HG02885 (cell line): Measurements from ENCODE around the gene CDCA3.
"Not testable (repeated sequence)": the region's sequence is repeated elsewhere in the genome, so short reads cannot be mapped to it uniquely, and the experiment has no call there.

Experiments used
- ATAC-seq: cut with Tn5 transposase; IDR thresholded peaks from one replicate; pipeline ENCODE4 v1.9.1; 2021; ENCODE audit warnings: mild to moderate bottlenecking; ENCODE audit not compliant: unreplicated experiment, poor library complexity

The CDCA3 gene

GRCh38 chr12:6851153-6851920 is at the start of gene CDCA3:
CDCA3 (minus strand) TSS chr12:6851286; CDS start chr12:6850952, 334 bp downstream.
- ATAC-seq: peak; percentile 59

GRCh38 chr12:6899837-6900519 is 48.9 kb upstream of the CDCA3 start:
- ATAC-seq: no peak

- no peak for ATAC-seq
Measured at GRCh38 chr12:6899427-6899826, 48.3 kb upstream of the CDCA3 start.

GRCh38 chr12:6896846-6897435 is 45.9 kb upstream of the CDCA3 start:
- no peak for ATAC-seq

GRCh38 chr12:6894321-6894720 is 43.2 kb upstream of the CDCA3 start:
- ATAC-seq: no peak

GRCh38 chr12:6892683-6893082 is 41.6 kb upstream of the CDCA3 start:
- ATAC-seq: not testable (repeated sequence)

GRCh38 chr12:6891646-6892001 is 40.5 kb upstream of the CDCA3 start:
- ATAC-seq: no peak

- ATAC-seq: peak; percentile 95
Measured at GRCh38 chr12:6890789-6891645, 39.9 kb upstream of the CDCA3 start.

- not testable (repeated sequence) for ATAC-seq
Measured at GRCh38 chr12:6889775-6890573, 38.9 kb upstream of the CDCA3 start.

GRCh38 chr12:6888794-6889193 is 37.7 kb upstream of the CDCA3 start:
- not testable (repeated sequence) for ATAC-seq

GRCh38 chr12:6888360-6888759 is 37.3 kb upstream of the CDCA3 start:
- ATAC-seq: no peak

GRCh38 chr12:6887460-6887859 is 36.4 kb upstream of the CDCA3 start:
- no peak for ATAC-seq

- not testable (repeated sequence) for ATAC-seq
Measured at GRCh38 chr12:6886206-6886999, 35.3 kb upstream of the CDCA3 start.

- ATAC-seq: no peak
Measured at GRCh38 chr12:6884539-6884938, 33.5 kb upstream of the CDCA3 start.

GRCh38 chr12:6883683-6884082 is 32.6 kb upstream of the CDCA3 start:
- ATAC-seq: no peak

GRCh38 chr12:6883252-6883651 is 32.2 kb upstream of the CDCA3 start:
- ATAC-seq: no peak

- not testable (repeated sequence) for ATAC-seq
Measured at GRCh38 chr12:6879824-6880223, 28.7 kb upstream of the CDCA3 start.

- not testable (repeated sequence) for ATAC-seq
Measured at GRCh38 chr12:6874015-6874368, 22.9 kb upstream of the CDCA3 start.
